Keratinocyte (primary cell): Measurements from ENCODE around the gene RHOF.

ENCODE experiments used
- EZH2 ChIP-seq: IDR thresholded peaks from one replicate; pipeline ENCODE4 v1.6.1; 2012; ENCODE audit warnings: inconsistent platforms, mild to moderate bottlenecking, low read length, moderate library complexity
- TF ChIP-seq, protein P1 (sequence below), 3 experiments: IDR thresholded peaks in 1 of 3; conservative IDR thresholded peaks in 1 of 3; optimal IDR thresholded peaks in 1 of 3; 2 replicates in 2 of 3; 3 replicates in 1 of 3; pipeline versions ENCODE3 to v1.5.1; 2011; ENCODE audit warnings: low read length in 3 of 3, mild to moderate bottlenecking in 3 of 3, moderate library complexity in 2 of 3, control low read depth in 1 of 3, inconsistent platforms in 1 of 3; ENCODE audit not compliant: insufficient read depth in 2 of 3; ENCODE audit errors: extremely low read depth in 1 of 3

DNA sequence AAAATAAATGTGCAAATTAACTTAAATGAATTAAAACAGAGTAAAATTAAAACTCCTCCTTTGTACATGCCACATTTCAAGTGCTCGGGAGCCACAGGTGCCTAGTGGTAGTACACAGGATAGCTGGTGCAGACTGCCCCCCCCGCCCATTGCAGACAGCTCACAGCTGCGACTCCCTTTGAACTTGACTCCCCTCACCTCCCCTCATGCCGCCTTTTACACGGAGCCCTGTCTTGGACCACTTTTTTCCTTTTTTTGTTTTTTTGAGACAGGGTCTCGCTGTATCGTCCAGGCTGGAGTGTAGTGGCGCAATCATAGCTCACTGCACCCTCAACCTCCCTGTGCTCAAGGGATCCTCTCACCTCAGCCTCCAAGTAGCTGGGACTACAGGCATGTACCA is 21.8 kb upstream of the RHOF start:
- TF ChIP-seq, protein P1, sequence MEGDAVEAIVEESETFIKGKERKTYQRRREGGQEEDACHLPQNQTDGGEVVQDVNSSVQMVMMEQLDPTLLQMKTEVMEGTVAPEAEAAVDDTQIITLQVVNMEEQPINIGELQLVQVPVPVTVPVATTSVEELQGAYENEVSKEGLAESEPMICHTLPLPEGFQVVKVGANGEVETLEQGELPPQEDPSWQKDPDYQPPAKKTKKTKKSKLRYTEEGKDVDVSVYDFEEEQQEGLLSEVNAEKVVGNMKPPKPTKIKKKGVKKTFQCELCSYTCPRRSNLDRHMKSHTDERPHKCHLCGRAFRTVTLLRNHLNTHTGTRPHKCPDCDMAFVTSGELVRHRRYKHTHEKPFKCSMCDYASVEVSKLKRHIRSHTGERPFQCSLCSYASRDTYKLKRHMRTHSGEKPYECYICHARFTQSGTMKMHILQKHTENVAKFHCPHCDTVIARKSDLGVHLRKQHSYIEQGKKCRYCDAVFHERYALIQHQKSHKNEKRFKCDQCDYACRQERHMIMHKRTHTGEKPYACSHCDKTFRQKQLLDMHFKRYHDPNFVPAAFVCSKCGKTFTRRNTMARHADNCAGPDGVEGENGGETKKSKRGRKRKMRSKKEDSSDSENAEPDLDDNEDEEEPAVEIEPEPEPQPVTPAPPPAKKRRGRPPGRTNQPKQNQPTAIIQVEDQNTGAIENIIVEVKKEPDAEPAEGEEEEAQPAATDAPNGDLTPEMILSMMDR (optimal IDR thresholded peaks at IDR 0.05 in 1 of 3, IDR thresholded peaks at IDR 0.05 in 1 of 3, conservative IDR thresholded peaks at IDR 0.05 in 1 of 3; ENCODE audit: extremely low read depth in 1 of 3, insufficient read depth in 2 of 3, low read length in 3 of 3): no peak
- TF ChIP-seq EZH2: no peak
